Spinal cord (tissue), 10 donors: ENCODE results near the gene MIB1. TPM values are rescaled to one million over a fixed set of nuclear protein-coding genes. Genes with fewer than 3 reads are reported as not detected.
"Not testable (repeated sequence)": the region's sequence is repeated elsewhere in the genome, so short reads cannot be mapped to it uniquely, and the experiment has no call there.

ENCODE experiments used
- DNase-seq, 6 donors: peaks; one replicate each; pipeline versions ENCODE4 v3.0.0 to v3.0.0-alpha.2; 2013 to 2015; ENCODE audit warnings: low spot score in 6 of 6, low read depth in 4 of 6
- H3K27ac ChIP-seq: one replicate; pipeline ENCODE4 v1.5.1; 2013; ENCODE audit warnings: low read depth, low read length, control low read depth
- H3K27me3 ChIP-seq: one replicate; pipeline ENCODE4 v1.6.1; 2013; ENCODE audit warnings: low read length; ENCODE audit not compliant: control insufficient read depth, insufficient read depth
- H3K36me3 ChIP-seq: one replicate; pipeline ENCODE4 v1.6.1; 2013; ENCODE audit warnings: low read length; ENCODE audit not compliant: control insufficient read depth, insufficient read depth
- H3K4me1 ChIP-seq: one replicate; pipeline ENCODE4 v1.6.1; 2013; ENCODE audit warnings: low read length; ENCODE audit not compliant: control insufficient read depth, insufficient read depth
- H3K4me3 ChIP-seq: one replicate; pipeline ENCODE4 v1.5.1; 2013; ENCODE audit warnings: low read depth, low read length, control low read depth
- H3K9me3 ChIP-seq: one replicate; pipeline ENCODE4 v1.6.1; 2013; ENCODE audit warnings: low read length; ENCODE audit not compliant: control insufficient read depth, insufficient read depth
- WGBS: methylation state at CpG from one replicate; pipeline ENCODE4 v1.1.5; 2013; ENCODE audit warnings: missing lambda C conversion rate; ENCODE audit not compliant: insufficient coverage; 5-methylcytosine and 5-hydroxymethylcytosine counted together
- polyA plus RNA-seq, 2 donors: library from polyadenylated mRNA; unstranded; fragments of 120-200 nt; gene quantifications; one replicate each; pipeline ENCODE4 v1.2.1, GENCODE V29; 2013; ENCODE audit not compliant: insufficient read length in 2 of 2
- total RNA-seq, 2 donors: library from RNA; depleted of rRNA in 1 of 2; stranded (reverse); fragments of 120-200 nt in 1 of 2; fragments of >200 nt in 1 of 2; gene quantifications; one replicate each; pipeline versions ENCODE4 v1.2.3 to v1.2.4, GENCODE V29; 2013 to 2014
- donor health status: healthy.

The MIB1 gene
- total and polyA plus RNA-seq, 4 donors: 29.1 to 87.7 (median 50.1) TPM

DNA sequence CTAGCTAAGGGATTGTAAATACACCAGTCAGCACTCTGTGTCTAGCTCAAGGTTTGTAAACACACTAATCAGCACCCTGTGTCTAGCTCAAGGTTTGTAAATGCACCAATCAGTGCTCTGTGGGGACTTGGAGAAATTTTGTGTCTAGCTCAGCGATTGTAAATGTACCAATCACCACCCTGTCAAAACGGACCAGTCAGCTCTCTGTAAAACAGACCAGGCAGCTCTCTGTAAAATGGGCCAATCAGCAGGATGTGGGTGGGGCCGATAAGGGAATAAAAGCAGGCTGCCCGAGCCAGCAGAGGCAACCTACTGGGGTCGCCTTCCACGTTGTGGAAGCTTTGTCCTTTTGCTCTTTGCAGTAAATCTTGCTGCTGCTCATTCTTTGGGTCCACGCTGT, 33.5 kb upstream of the MIB1 start:
- not testable (repeated sequence) for H3K27me3 ChIP-seq, H3K9me3 ChIP-seq, H3K36me3 ChIP-seq, H3K27ac ChIP-seq, H3K4me3 ChIP-seq, DNase-seq
- 46% methylated on average over 5 of the region's 7 CpGs for WGBS
- H3K4me1 ChIP-seq: peaks cover 11% of the 10 kb centered on the region

DNA sequence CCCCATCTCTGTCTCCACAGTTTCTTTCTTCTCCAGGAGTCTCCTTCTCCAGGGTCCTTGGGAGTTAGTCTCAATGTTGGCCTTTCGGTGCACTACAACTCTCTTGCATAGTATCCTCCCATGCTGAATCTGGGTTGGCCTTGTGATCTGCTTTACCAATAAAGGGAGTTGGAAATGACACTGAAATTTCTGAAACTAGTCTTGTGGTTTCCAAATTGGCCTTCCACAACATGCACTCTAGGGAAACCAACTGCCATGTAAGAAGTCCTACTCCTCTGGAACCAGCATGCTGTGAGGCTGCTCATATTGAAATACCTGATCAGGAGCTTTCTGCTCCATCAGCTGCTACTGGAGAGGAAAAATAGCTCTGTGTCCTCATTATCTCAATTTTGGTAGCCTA, 26.1 kb upstream of the MIB1 start:
- H3K27ac ChIP-seq: no peak overlapping the region
- H3K36me3 ChIP-seq: no peaks in the 10 kb centered on the region
- H3K27me3 ChIP-seq: no peaks in the 10 kb centered on the region
- H3K4me1 ChIP-seq: no peaks in the 10 kb centered on the region
- DNase-seq: no peak
- H3K4me3 ChIP-seq: no peak overlapping the region
- no CpG with 5 or more reads among the region's 1 CpG for WGBS
- peaks cover 2% of the 10 kb centered on the region for H3K9me3 ChIP-seq

DNA sequence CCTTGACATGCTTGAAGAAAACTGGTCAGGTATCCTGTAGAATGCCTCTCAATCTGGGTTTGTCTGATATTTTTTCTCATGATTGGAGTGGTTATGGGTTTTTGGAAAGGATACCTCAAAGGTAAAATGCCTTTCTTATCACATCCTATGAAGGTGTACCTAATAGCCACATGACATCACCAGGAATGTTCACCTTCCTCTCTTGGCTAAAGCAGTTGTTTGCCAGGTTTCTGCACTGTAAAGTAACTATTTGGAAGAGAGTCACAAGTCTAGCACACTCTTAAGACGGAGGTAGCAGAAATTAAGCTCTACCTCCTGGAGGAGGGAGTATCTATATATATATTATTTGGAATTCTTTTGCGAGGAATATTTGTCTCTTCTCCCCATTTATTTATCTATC, 17.9 kb upstream of the MIB1 start:
- H3K27ac ChIP-seq: no peak overlapping the region
- no peaks in the 10 kb centered on the region for H3K9me3 ChIP-seq
- no peak overlapping the region for H3K4me3 ChIP-seq
- H3K4me1 ChIP-seq: no peaks in the 10 kb centered on the region
- H3K27me3 ChIP-seq: no peaks in the 10 kb centered on the region
- WGBS: no CpG with 5 or more reads among the region's 2 CpGs
- no peak for DNase-seq
- no peaks in the 10 kb centered on the region for H3K36me3 ChIP-seq

DNA sequence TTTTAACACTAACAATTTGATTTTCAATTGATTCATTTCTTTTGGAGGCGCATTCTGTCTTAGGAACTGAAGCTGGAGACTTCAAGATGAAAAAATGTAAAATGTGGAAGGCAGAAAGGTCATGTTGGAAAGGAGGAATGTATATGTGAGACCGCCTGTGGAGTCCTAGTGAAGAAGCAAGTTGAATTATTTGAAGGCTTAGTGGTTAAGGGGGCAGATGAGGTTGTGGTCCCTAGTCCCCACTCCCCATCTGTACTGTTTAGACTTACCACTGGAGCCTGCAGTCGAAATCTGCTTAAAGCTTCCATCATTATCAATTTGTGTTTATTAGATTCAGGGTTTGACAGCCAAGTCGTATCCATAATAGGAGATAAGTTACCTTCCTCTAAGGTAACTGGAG, 15.4 kb upstream of the MIB1 start:
- Histone ChIP-seq H3K27ac (no peak overlapping the region), H3K27me3 (no peaks in the 10 kb centered on the region), H3K4me3 (no peak overlapping the region), H3K9me3 (no peaks in the 10 kb centered on the region), H3K36me3 (no peaks in the 10 kb centered on the region), H3K4me1 (no peaks in the 10 kb centered on the region)
- no peak for DNase-seq
- WGBS: no CpG with 5 or more reads among the region's 4 CpGs

DNA sequence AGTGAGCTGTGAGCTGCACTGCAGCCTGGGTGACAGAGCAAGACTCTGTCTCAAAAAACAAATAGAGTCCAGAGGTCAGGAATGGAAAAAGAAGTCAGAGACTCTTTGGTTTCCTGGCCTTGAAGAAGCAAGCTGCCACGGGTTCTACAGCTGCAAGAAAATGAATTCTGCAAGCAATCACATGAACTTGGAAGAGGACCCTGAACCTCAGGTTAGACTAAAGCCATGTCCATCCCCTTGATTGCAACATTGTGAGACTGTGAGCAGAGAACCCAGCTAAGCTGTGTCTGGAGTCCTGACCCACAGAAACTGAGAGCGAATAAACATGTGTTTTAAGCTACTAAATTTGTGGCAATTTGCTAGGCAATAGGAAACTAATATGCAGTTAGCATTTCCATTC, 12.9 kb upstream of the MIB1 start:
- no peak for DNase-seq
- no peaks in the 10 kb centered on the region for H3K9me3 ChIP-seq
- WGBS: 74% methylated on average over 1 of the region's 2 CpGs

DNA sequence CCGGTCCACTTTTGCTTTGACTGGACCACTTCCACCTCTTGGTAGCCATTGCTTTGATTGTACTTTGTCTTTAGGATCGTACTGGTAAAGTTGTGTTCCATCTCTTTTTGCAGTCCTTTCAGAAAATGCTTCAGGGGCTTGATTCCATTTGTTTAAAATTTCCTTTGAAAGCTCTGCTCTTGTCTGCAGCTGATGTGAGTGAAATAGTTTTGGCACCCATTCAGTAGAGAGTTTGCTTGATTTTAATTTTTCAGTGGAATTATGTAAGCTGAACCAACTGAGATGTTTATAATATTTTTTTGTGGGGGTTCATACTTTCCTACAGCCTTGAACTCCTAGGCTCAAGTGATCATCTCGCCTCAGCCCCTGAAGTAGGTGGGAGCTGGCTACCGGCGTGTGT, 7.6 kb upstream of the MIB1 start:
- DNase-seq: no peak
- Histone ChIP-seq H3K27ac (no peak overlapping the region), H3K4me3 (no peak overlapping the region), H3K4me1 (no peaks in the 10 kb centered on the region), H3K9me3 (no peaks in the 10 kb centered on the region), H3K36me3 (no peaks in the 10 kb centered on the region), H3K27me3 (no peaks in the 10 kb centered on the region)
- WGBS: 100% methylated on average over 3 of the region's 5 CpGs

More for the DNA sequence above, 12.9 kb upstream of the MIB1 start:
- Histone ChIP-seq H3K27me3 (no peaks in the 10 kb centered on the region), H3K27ac (no peak overlapping the region), H3K36me3 (no peaks in the 10 kb centered on the region), H3K4me1 (no peaks in the 10 kb centered on the region), H3K4me3 (no peak overlapping the region)

DNA sequence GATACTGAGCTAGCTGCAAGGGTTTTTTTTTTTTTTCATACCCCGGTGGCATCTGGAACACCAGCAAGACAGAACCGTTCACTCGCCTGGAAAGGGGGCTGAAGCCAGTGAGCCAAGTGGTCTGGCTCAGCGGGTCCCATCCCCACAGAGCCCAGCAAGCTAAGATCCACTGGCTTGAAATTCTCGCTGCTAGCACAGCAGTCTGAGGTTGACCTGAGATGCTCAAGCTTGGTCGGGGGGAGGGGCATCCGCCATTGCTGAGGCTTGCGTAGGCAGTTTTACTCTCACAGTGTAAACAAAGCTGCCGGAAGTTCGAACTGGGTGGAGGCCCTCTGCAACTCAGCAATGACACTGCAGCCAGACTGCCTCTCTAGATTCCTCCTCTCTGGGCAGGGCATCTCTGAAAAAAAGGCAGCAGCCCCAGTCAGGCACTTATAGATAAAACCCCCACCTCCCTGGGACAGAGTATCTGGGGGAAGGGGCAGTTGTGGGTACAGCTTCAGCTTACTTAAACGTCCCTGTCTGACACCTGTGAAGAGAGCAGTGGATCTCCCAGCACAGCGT, 5.1 kb upstream of the MIB1 start:
- no peak overlapping the region for H3K4me3 ChIP-seq
- H3K4me1 ChIP-seq: peaks cover 4% of the 10 kb centered on the region
- no peak for DNase-seq
- no peak overlapping the region for H3K27ac ChIP-seq
- no peaks in the 10 kb centered on the region for H3K36me3 ChIP-seq
- H3K9me3 ChIP-seq: no peaks in the 10 kb centered on the region
- 74% methylated on average over 12 of the region's 12 CpGs for WGBS
- H3K27me3 ChIP-seq: no peaks in the 10 kb centered on the region

DNA sequence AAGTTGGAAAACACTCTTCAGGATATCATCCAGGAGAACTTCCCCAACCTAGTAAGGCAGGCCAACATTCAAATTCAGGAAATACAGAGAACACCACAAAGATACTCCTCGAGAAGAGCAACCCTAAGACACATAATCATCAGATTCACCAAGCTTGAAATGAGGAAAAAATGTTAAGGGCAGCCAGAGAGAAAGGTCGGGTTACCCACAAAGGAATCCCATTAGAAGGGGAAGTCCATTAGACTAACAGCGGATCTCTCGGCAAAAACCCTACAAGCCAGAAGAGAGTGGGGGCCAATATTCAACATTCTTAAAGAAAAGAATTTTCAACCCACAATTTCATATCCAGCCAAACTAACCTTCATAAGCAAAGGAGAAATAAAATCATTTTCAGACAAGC, 3.7 kb upstream of the MIB1 start:
- H3K36me3 ChIP-seq, H3K4me3 ChIP-seq, H3K9me3 ChIP-seq, H3K27ac ChIP-seq, H3K4me1 ChIP-seq, DNase-seq, H3K27me3 ChIP-seq: not testable (repeated sequence)
- no CpG with 5 or more reads among the region's 4 CpGs for WGBS

DNA sequence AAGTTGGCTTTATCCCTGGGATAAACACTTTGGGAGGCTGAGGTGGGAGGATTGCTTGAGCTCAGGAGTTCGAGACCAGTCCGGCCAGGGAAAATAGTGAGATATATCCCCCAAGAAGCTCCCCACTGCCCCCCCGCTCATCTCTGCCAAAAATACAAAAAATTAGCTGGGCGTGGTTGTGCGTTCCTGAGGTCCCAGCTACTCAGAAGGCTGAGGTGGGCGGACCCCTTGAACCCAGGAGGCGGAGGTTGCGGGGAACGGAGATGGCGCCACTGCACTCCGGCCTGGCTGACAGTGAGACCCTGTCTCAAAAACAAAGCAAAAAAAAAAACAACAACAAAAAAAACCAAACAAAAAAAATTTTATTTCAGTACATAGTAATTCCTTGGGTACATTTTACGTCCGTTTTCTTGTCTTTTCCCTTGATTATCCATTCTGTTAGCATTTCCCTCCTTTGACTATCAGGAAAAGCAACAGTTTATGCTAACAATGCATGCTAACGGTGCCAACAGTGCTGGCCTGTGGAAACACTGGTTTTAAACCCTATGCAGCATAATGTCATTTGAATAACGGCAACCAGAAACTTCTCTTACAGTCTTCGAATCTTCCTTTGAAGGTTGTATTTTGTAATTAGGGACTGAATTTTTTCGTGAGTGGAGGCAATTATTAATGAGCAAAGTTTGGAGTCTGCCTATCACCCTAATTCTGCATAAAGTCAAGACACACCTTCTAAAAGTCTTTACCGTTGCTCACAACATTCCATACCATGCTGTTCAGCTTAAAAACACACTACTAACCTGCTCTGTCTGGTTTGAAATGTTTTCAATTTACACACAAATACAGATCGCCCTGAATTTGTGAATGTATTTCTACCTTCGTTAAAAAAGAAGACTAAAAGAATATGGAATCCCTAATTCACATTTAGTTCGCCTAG, 721 bp upstream of the MIB1 start:
- WGBS: 71% methylated on average over 11 of the region's 21 CpGs
- Histone ChIP-seq H3K27me3 (no peaks in the 10 kb centered on the region), H3K4me3 (peak overlapping the region; percentile 79), H3K27ac (peak overlapping the region; percentile 98), H3K9me3 (no peaks in the 10 kb centered on the region), H3K4me1 (peaks cover 4% of the 10 kb centered on the region), H3K36me3 (no peaks in the 10 kb centered on the region)
- peak in 1 of 6 donors; percentile 56 for DNase-seq

DNA sequence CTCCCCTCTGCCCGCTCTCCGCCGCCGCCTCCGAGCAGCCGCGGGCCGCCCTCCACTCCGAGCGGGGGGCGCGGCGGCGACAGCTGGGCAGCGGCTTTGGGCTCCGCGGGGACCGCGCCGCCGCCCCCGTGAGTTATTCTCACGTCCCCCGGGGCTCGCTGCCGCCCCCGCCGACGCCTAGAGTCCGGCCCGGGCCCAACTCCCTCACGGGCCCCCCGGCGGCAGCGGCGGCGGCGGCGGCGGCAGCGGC, 645 bp downstream of the MIB1 start:
- H3K9me3 ChIP-seq: no peaks in the 10 kb centered on the region
- DNase-seq: no peak
- no peaks in the 10 kb centered on the region for H3K27me3 ChIP-seq
- H3K27ac ChIP-seq: peak overlapping the region; percentile 69
- H3K36me3 ChIP-seq: no peaks in the 10 kb centered on the region
- H3K4me1 ChIP-seq: peaks cover 4% of the 10 kb centered on the region
- H3K4me3 ChIP-seq: peak overlapping the region; percentile 79
- WGBS: 0% methylated on average over 37 of the region's 41 CpGs
